Measurements from ENCODE around the gene LCE6A. TPM values are rescaled to one million over a fixed set of nuclear protein-coding genes. Genes with fewer than 3 reads are reported as not detected.

Gene LCE6A
- total and polyA plus RNA-seq, 4 donors, result not detected

DNA sequence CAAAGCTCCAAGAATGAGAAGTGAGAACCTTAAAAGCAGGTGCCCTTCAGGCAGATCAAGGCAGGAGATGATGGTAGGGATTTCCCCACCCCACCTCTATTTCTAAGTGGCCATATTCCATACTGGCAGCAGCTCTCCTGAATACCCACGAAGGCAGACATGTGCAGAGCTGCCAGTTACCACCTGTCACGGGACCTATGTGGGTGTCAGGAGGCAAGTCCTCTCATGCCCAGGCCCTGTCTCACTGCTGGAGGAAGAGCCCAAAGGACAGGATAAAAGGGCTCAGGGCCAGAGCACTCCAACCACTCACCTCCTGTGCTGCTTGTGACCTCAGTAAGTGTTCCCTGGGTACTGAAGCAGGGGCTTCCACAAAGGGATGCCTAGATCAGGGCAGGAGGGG lies 31.6 kb upstream of the LCE6A start:
- WGBS, result 82% methylated on average over 2 of the region's 2 CpGs
- DNase-seq (ENCODE audit: low spot score), result no peak
- Histone ChIP-seq H3K9me3 (ENCODE audit: control insufficient read depth in 4 of 4, low read length in 3 of 4) (no peaks in the 10 kb centered on the region), H3K9ac (ENCODE audit: low read depth in 1 of 2, low read length in 2 of 2) (no peak overlapping the region), H3K4me1 (ENCODE audit: control insufficient read depth in 4 of 4, insufficient read depth in 4 of 4, low read length in 3 of 4) (no peaks in the 10 kb centered on the region), H3K36me3 (ENCODE audit: control insufficient read depth in 4 of 4, insufficient read depth in 3 of 4, low read depth in 1 of 4, low read length in 3 of 4) (no peaks in the 10 kb centered on the region), H3K4me3 (ENCODE audit: low read depth in 1 of 3, low read length in 3 of 3) (no peak overlapping the region), H3K27ac (ENCODE audit: low read depth in 1 of 2, low read length in 2 of 2) (no peak overlapping the region), H3K27me3 (ENCODE audit: control insufficient read depth in 4 of 4, insufficient read depth in 4 of 4, low read length in 3 of 4) (peaks cover 0 to 7% (median 0%) of the 10 kb centered on the region in 4 donors)
- TF ChIP-seq GABPA (IDR thresholded peaks at IDR 0.05 in 1 of 2, conservative IDR thresholded peaks at IDR 0.05 in 1 of 2), result no peak
- no peak for TF ChIP-seq FOXA1 (IDR thresholded peaks at IDR 0.05)
- no peak for TF ChIP-seq HNF4G (IDR thresholded peaks at IDR 0.05)
- TF ChIP-seq, protein P1, sequence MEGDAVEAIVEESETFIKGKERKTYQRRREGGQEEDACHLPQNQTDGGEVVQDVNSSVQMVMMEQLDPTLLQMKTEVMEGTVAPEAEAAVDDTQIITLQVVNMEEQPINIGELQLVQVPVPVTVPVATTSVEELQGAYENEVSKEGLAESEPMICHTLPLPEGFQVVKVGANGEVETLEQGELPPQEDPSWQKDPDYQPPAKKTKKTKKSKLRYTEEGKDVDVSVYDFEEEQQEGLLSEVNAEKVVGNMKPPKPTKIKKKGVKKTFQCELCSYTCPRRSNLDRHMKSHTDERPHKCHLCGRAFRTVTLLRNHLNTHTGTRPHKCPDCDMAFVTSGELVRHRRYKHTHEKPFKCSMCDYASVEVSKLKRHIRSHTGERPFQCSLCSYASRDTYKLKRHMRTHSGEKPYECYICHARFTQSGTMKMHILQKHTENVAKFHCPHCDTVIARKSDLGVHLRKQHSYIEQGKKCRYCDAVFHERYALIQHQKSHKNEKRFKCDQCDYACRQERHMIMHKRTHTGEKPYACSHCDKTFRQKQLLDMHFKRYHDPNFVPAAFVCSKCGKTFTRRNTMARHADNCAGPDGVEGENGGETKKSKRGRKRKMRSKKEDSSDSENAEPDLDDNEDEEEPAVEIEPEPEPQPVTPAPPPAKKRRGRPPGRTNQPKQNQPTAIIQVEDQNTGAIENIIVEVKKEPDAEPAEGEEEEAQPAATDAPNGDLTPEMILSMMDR (IDR thresholded peaks at IDR 0.05; ENCODE audit: low read depth, low read length, missing input control), result no peak
- no peak for TF ChIP-seq SP1 (IDR thresholded peaks at IDR 0.05)
- TF ChIP-seq RAD21 (IDR thresholded peaks at IDR 0.05), result no peak
- TF ChIP-seq RXRA (IDR thresholded peaks at IDR 0.05), result no peak
- no peak for TF ChIP-seq HNF4A (conservative IDR thresholded peaks at IDR 0.05)
- TF ChIP-seq, protein P2, sequence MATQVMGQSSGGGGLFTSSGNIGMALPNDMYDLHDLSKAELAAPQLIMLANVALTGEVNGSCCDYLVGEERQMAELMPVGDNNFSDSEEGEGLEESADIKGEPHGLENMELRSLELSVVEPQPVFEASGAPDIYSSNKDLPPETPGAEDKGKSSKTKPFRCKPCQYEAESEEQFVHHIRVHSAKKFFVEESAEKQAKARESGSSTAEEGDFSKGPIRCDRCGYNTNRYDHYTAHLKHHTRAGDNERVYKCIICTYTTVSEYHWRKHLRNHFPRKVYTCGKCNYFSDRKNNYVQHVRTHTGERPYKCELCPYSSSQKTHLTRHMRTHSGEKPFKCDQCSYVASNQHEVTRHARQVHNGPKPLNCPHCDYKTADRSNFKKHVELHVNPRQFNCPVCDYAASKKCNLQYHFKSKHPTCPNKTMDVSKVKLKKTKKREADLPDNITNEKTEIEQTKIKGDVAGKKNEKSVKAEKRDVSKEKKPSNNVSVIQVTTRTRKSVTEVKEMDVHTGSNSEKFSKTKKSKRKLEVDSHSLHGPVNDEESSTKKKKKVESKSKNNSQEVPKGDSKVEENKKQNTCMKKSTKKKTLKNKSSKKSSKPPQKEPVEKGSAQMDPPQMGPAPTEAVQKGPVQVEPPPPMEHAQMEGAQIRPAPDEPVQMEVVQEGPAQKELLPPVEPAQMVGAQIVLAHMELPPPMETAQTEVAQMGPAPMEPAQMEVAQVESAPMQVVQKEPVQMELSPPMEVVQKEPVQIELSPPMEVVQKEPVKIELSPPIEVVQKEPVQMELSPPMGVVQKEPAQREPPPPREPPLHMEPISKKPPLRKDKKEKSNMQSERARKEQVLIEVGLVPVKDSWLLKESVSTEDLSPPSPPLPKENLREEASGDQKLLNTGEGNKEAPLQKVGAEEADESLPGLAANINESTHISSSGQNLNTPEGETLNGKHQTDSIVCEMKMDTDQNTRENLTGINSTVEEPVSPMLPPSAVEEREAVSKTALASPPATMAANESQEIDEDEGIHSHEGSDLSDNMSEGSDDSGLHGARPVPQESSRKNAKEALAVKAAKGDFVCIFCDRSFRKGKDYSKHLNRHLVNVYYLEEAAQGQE (IDR thresholded peaks at IDR 0.05), result no peak
- TF ChIP-seq TAF1 (conservative IDR thresholded peaks at IDR 0.05), result no peak
- no peak for TF ChIP-seq FOXA2 (IDR thresholded peaks at IDR 0.05)
- TF ChIP-seq, protein P3, sequence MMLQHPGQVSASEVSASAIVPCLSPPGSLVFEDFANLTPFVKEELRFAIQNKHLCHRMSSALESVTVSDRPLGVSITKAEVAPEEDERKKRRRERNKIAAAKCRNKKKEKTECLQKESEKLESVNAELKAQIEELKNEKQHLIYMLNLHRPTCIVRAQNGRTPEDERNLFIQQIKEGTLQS (IDR thresholded peaks at IDR 0.05), result no peak
- TF ChIP-seq, protein P4, sequence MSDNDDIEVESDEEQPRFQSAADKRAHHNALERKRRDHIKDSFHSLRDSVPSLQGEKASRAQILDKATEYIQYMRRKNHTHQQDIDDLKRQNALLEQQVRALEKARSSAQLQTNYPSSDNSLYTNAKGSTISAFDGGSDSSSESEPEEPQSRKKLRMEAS (IDR thresholded peaks at IDR 0.05), result no peak
- TF ChIP-seq NR2F2 (IDR thresholded peaks at IDR 0.05), result no peak
- TF ChIP-seq JUND (IDR thresholded peaks at IDR 0.05), result no peak

DNA sequence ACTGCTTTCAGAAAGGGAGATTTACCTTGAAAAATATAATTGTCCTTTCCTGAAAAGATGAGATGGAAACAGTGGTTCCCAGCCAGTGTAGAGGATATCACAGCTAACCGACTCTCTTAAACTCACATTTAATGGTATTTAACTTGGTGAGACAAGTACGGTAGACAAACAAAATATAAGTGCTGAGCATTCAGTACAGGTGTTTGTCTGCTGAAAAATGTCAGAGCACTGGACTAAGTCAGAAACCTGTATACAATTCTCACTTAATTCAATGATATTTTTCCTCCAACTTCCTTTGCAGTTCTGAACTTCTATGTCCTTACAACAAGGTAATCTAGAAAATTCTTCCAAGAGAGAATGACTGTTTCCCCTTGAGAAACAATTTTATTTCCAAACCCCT lies 31.0 kb upstream of the LCE6A start, which contains the start of gene LCE1B:
TSS of gene LCE1B (plus strand) at position 301 of the 400 bp plus-strand sequence. CDS start 476 bp downstream, outside the sequence.
- Histone ChIP-seq H3K9ac (ENCODE audit: low read depth in 1 of 2, low read length in 2 of 2) (no peak within 1 kb of the TSS), H3K36me3 (ENCODE audit: control insufficient read depth in 4 of 4, insufficient read depth in 3 of 4, low read depth in 1 of 4, low read length in 3 of 4) (no peaks in the 10 kb centered on the region), H3K4me3 (ENCODE audit: low read depth in 1 of 3, low read length in 3 of 3) (no peak within 1 kb of the TSS), H3K4me1 (ENCODE audit: control insufficient read depth in 4 of 4, insufficient read depth in 4 of 4, low read length in 3 of 4) (no peaks in the 10 kb centered on the region), H3K27me3 (ENCODE audit: control insufficient read depth in 4 of 4, insufficient read depth in 4 of 4, low read length in 3 of 4) (peaks cover 0 to 7% (median 0%) of the 10 kb centered on the region in 4 donors), H3K27ac (ENCODE audit: low read depth in 1 of 2, low read length in 2 of 2) (no peak within 1 kb of the TSS), H3K9me3 (ENCODE audit: control insufficient read depth in 4 of 4, low read length in 3 of 4) (no peaks in the 10 kb centered on the region)
- WGBS, result 89% methylated on average over 2 of the region's 2 CpGs
- DNase-seq (ENCODE audit: low spot score), result no peak
- no peak for TF ChIP-seq FOXA2 (IDR thresholded peaks at IDR 0.05)
- TF ChIP-seq, protein P4 (IDR thresholded peaks at IDR 0.05), result no peak
- TF ChIP-seq, protein P3 (IDR thresholded peaks at IDR 0.05), result no peak
- no peak for TF ChIP-seq GABPA (IDR thresholded peaks at IDR 0.05 in 1 of 2, conservative IDR thresholded peaks at IDR 0.05 in 1 of 2)
- no peak for TF ChIP-seq SP1 (IDR thresholded peaks at IDR 0.05)
- no peak for TF ChIP-seq HNF4G (IDR thresholded peaks at IDR 0.05)
- TF ChIP-seq JUND (IDR thresholded peaks at IDR 0.05), result no peak
- TF ChIP-seq HNF4A (conservative IDR thresholded peaks at IDR 0.05), result no peak

Measured in liver (tissue), 9 donors.